HEK293 (cell line): ENCODE measurements around the gene TTC24.

ENCODE experiments used
- EGR2 ChIP-seq: fragments of 450-650 bp; formaldehyde crosslinking; IDR thresholded peaks from 2 replicates; pipeline ENCODE4 v1.5.1; 2016; ENCODE audit warnings: low read depth, missing biosample characterization, missing genetic modification characterization
- GLI2 ChIP-seq: fragments of 450-650 bp; formaldehyde crosslinking; IDR thresholded peaks from 2 replicates; pipeline ENCODE4; 2017; ENCODE audit warnings: missing biosample characterization, missing genetic modification characterization, low read depth, borderline replicate concordance
- KLF10 ChIP-seq: fragments of 450-650 bp; IDR thresholded peaks from 2 replicates; pipeline ENCODE4 v1.5.1; 2018; ENCODE audit warnings: missing biosample characterization, mild to moderate bottlenecking, missing genetic modification characterization
- OSR2 ChIP-seq: fragments of 450-650 bp; formaldehyde crosslinking; IDR thresholded peaks from 2 replicates; pipeline ENCODE4 v1.5.1; 2016; ENCODE audit warnings: missing biosample characterization, missing genetic modification characterization
- PRDM4 ChIP-seq: fragments of 450-650 bp; formaldehyde crosslinking; IDR thresholded peaks from 2 replicates; pipeline ENCODE4 v1.5.1; 2017; ENCODE audit warnings: missing biosample characterization, missing genetic modification characterization
- RBAK ChIP-seq: fragments of 450-650 bp; formaldehyde crosslinking; IDR thresholded peaks from 2 replicates; pipeline ENCODE4 v1.5.1; 2016; ENCODE audit warnings: missing biosample characterization, missing genetic modification characterization
- REPIN1 ChIP-seq: fragments of 450-650 bp; formaldehyde crosslinking; IDR thresholded peaks from 2 replicates; pipeline ENCODE4 v1.5.1; 2017; ENCODE audit warnings: missing biosample characterization, missing genetic modification characterization, low read depth
- SCRT1 ChIP-seq: fragments of 450-650 bp; formaldehyde crosslinking; IDR thresholded peaks from 2 replicates; pipeline ENCODE4 v1.5.1; 2016; ENCODE audit warnings: missing biosample characterization, missing genetic modification characterization, borderline replicate concordance
- TCF7L2 ChIP-seq: IDR thresholded peaks from 2 replicates; pipeline ENCODE4 v1.6.1; 2011; ENCODE audit warnings: low read depth, mild to moderate bottlenecking, inconsistent platforms, low read length, moderate library complexity, borderline replicate concordance
- ZBTB20 ChIP-seq: fragments of 450-650 bp; formaldehyde crosslinking; IDR thresholded peaks from 2 replicates; pipeline ENCODE4 v1.5.1; 2016; ENCODE audit warnings: missing biosample characterization, missing genetic modification characterization
- ZBTB26 ChIP-seq: fragments of 450-650 bp; formaldehyde crosslinking; optimal IDR thresholded peaks from 2 replicates; pipeline ENCODE3; 2016; ENCODE audit warnings: missing biosample characterization, mild to moderate bottlenecking, missing genetic modification characterization
- ZBTB7A ChIP-seq: fragments of 450-650 bp; formaldehyde crosslinking; IDR thresholded peaks from 2 replicates; pipeline ENCODE4 v1.5.1; 2016; ENCODE audit warnings: low read depth, missing biosample characterization, missing genetic modification characterization
- ZIC2 ChIP-seq: fragments of 450-650 bp; formaldehyde crosslinking; IDR thresholded peaks from 2 replicates; pipeline ENCODE4 v1.5.1; 2016; ENCODE audit warnings: missing biosample characterization, missing genetic modification characterization
- ZNF140 ChIP-seq: fragments of 450-650 bp; formaldehyde crosslinking; IDR thresholded peaks from 2 replicates; pipeline ENCODE4 v1.5.1; 2016; ENCODE audit warnings: missing biosample characterization, missing genetic modification characterization
- ZNF148 ChIP-seq: fragments of 450-650 bp; formaldehyde crosslinking; IDR thresholded peaks from 2 replicates; pipeline ENCODE4 v1.5.0; 2017; ENCODE audit warnings: missing biosample characterization, missing genetic modification characterization, borderline replicate concordance
- ZNF26 ChIP-seq: fragments of 450-650 bp; formaldehyde crosslinking; IDR thresholded peaks from 2 replicates; pipeline ENCODE4 v1.5.1; 2016; ENCODE audit warnings: missing biosample characterization, missing genetic modification characterization
- ZNF266 ChIP-seq: fragments of 450-650 bp; formaldehyde crosslinking; IDR thresholded peaks from 2 replicates; pipeline ENCODE4 v1.5.1; 2016; ENCODE audit warnings: missing biosample characterization, missing genetic modification characterization, low read depth
- ZNF341 ChIP-seq: fragments of 450-650 bp; formaldehyde crosslinking; IDR thresholded peaks from 2 replicates; pipeline ENCODE4; 2016; ENCODE audit warnings: low read depth, missing biosample characterization, missing genetic modification characterization
- ZNF362 ChIP-seq: fragments of 450-650 bp; formaldehyde crosslinking; IDR thresholded peaks from 2 replicates; pipeline ENCODE4 v1.5.1; 2016; ENCODE audit warnings: missing biosample characterization, missing genetic modification characterization
- ZNF394 ChIP-seq: fragments of 450-650 bp; formaldehyde crosslinking; IDR thresholded peaks from 2 replicates; pipeline ENCODE4 v1.5.1; 2016; ENCODE audit warnings: missing biosample characterization, missing genetic modification characterization, mild to moderate bottlenecking, moderate library complexity, borderline replicate concordance
- ZNF398 ChIP-seq: fragments of 450-650 bp; formaldehyde crosslinking; IDR thresholded peaks from 2 replicates; pipeline ENCODE4 v1.5.1; 2017; ENCODE audit warnings: missing biosample characterization, missing genetic modification characterization
- ZNF548 ChIP-seq: fragments of 450-650 bp; formaldehyde crosslinking; IDR thresholded peaks from 2 replicates; pipeline ENCODE4 v1.5.1; 2016; ENCODE audit warnings: missing biosample characterization, missing genetic modification characterization
- ZNF561 ChIP-seq: fragments of 450-650 bp; IDR thresholded peaks from 2 replicates; pipeline ENCODE4 v1.5.1; 2018; ENCODE audit warnings: missing biosample characterization, missing genetic modification characterization, borderline replicate concordance
- ZNF600 ChIP-seq: fragments of 450-650 bp; formaldehyde crosslinking; IDR thresholded peaks from 2 replicates; pipeline ENCODE4 v1.5.1; 2016; ENCODE audit warnings: missing biosample characterization, missing genetic modification characterization
- ZNF654 ChIP-seq: fragments of 450-650 bp; formaldehyde crosslinking; IDR thresholded peaks from 2 replicates; pipeline ENCODE4 v1.5.1; 2016; ENCODE audit warnings: low read depth, missing biosample characterization, missing genetic modification characterization
- ZNF692 ChIP-seq: fragments of 450-650 bp; formaldehyde crosslinking; IDR thresholded peaks from 2 replicates; pipeline ENCODE4 v1.5.1; 2016; ENCODE audit warnings: missing biosample characterization, missing genetic modification characterization

Gene TTC24

GRCh38 chr1:156601122-156601830 lies 21.8 kb downstream of the TTC24 start, which contains the start of gene GPATCH4 (continued):
- TF ChIP-seq ZNF148 (tag by site-specific recombination) = no peak
- TF ChIP-seq ZIC2 = no peak
- TF ChIP-seq OSR2 (tag by site-specific recombination) = no peak
- peak; percentile 76; the same call in 1 of the 2 replicates for TF ChIP-seq ZBTB20 (tag by site-specific recombination)
- TF ChIP-seq ZNF26 (tag by site-specific recombination) = no peak
- no peak for TF ChIP-seq RBAK (tag by site-specific recombination)
- TF ChIP-seq ZNF548 = no peak
- peak; percentile 95 for TF ChIP-seq ZNF341 (tag by site-specific recombination)
- TF ChIP-seq GLI2 (tag by site-specific recombination) = no peak
- TF ChIP-seq EGR2 = no peak
- TF ChIP-seq ZNF140 (tag by site-specific recombination) = no peak
- 0 out of 2 replicates have a peak, but pooled peaks have one; percentile 2 for TF ChIP-seq ZNF654 (tag by site-specific recombination)
- TF ChIP-seq TCF7L2 = no peak
- TF ChIP-seq ZNF561 (tag by site-specific recombination) = peak; percentile 71; the same call in 1 of the 2 replicates
- TF ChIP-seq SCRT1 = no peak
- TF ChIP-seq ZBTB7A = no peak
- no peak for TF ChIP-seq KLF10 (tag by site-specific recombination)
- no peak for TF ChIP-seq ZNF362 (tag by site-specific recombination)
- no peak for TF ChIP-seq ZNF398 (tag by site-specific recombination)
- peak; percentile 70 for TF ChIP-seq PRDM4 (tag by site-specific recombination)
- TF ChIP-seq ZNF266 (tag by site-specific recombination) = no peak
- peak; percentile 58; the same call in 1 of the 2 replicates for TF ChIP-seq ZNF692 (tag by site-specific recombination)
- peak; percentile 60; the same call in 1 of the 2 replicates for TF ChIP-seq ZNF394 (tag by site-specific recombination)
- TF ChIP-seq REPIN1 (tag by site-specific recombination) = no peak
- TF ChIP-seq ZBTB26 = peak; percentile 41
- TF ChIP-seq ZNF600 (tag by site-specific recombination) = peak; percentile 55; the same call in 1 of the 2 replicates
